Measurements from ENCODE around the gene C14orf180.

GRCh38 chr14:104596927-104597351 lies 17.4 kb downstream of the C14orf180 start:
- TF ChIP-seq POLR2A (IDR thresholded peaks at IDR 0.05; ENCODE audit: low read depth, low read length) (no peak), TAF1 (IDR thresholded peaks at IDR 0.05; ENCODE audit: low read depth, low read length) (no peak)
